CD4-positive, alpha-beta T cell treated with Interleukin-6 at 100 ng/mL for 8 hours (primary cell): Measurements from ENCODE around the gene POT1.

Experiments
- DNase-seq: peaks from one replicate; pipeline ENCODE4 v3.0.0-alpha.2; 2020; ENCODE audit warnings: mixed read lengths, low spot score

Gene POT1

GRCh38 chr7:124912972-124913371 lies 16.7 kb downstream of the POT1 start:
- DNase-seq = no peak

- no peak for DNase-seq
Measured at GRCh38 chr7:124909808-124910207, 19.8 kb downstream of the POT1 start.

GRCh38 chr7:124908259-124908658 lies 21.4 kb downstream of the POT1 start:
- DNase-seq = no peak

- no peak for DNase-seq
Measured at GRCh38 chr7:124907490-124907889, 22.1 kb downstream of the POT1 start.

GRCh38 chr7:124898531-124898930 lies 31.1 kb downstream of the POT1 start:
- no peak for DNase-seq

- DNase-seq = no peak
Measured at GRCh38 chr7:124896001-124896400, 33.6 kb downstream of the POT1 start.

GRCh38 chr7:124893140-124893827 lies 36.3 kb downstream of the POT1 start:
- DNase-seq = no peak

GRCh38 chr7:124887247-124887646 lies 42.4 kb downstream of the POT1 start:
- no peak for DNase-seq

GRCh38 chr7:124881981-124882380 lies 47.6 kb downstream of the POT1 start:
- no peak for DNase-seq

- no peak for DNase-seq
Measured at GRCh38 chr7:124879771-124880170, 49.9 kb downstream of the POT1 start.

GRCh38 chr7:124879103-124879502 lies 50.5 kb downstream of the POT1 start:
- no peak for DNase-seq

GRCh38 chr7:124874644-124875163 lies 54.9 kb downstream of the POT1 start:
- DNase-seq = no peak

GRCh38 chr7:124857672-124858235 lies 71.9 kb downstream of the POT1 start:
- no peak for DNase-seq

GRCh38 chr7:124856299-124856888 lies 73.2 kb downstream of the POT1 start:
- peak; percentile 1 for DNase-seq

GRCh38 chr7:124843336-124843735 lies 86.3 kb downstream of the POT1 start:
- DNase-seq = no peak

- no peak for DNase-seq
Measured at GRCh38 chr7:124840435-124840834, 89.2 kb downstream of the POT1 start.

- no peak for DNase-seq
Measured at GRCh38 chr7:124839687-124840086, 89.9 kb downstream of the POT1 start.

GRCh38 chr7:124836173-124836572 lies 93.5 kb downstream of the POT1 start:
- DNase-seq = no peak

- no peak for DNase-seq
Measured at GRCh38 chr7:124818807-124819206, 110.8 kb downstream of the POT1 start.

- no peak for DNase-seq
Measured at GRCh38 chr7:124813994-124814798, 115.4 kb downstream of the POT1 start.

- no peak for DNase-seq
Measured at GRCh38 chr7:124812764-124813163, 116.9 kb downstream of the POT1 start.

- DNase-seq = no peak
Measured at GRCh38 chr7:124811341-124811740, 118.3 kb downstream of the POT1 start.

- no peak for DNase-seq
Measured at GRCh38 chr7:124810605-124811004, 119.0 kb downstream of the POT1 start.
